Embryonic facial prominence (tissue), 1 donor: ENCODE measurements around the gene NOD1.

Experiments used
- DNase-seq: peaks from one replicate; pipeline ENCODE4 v3.0.0-alpha.2; 2016; ENCODE audit errors: extremely low spot score

NOD1 gene

DNA sequence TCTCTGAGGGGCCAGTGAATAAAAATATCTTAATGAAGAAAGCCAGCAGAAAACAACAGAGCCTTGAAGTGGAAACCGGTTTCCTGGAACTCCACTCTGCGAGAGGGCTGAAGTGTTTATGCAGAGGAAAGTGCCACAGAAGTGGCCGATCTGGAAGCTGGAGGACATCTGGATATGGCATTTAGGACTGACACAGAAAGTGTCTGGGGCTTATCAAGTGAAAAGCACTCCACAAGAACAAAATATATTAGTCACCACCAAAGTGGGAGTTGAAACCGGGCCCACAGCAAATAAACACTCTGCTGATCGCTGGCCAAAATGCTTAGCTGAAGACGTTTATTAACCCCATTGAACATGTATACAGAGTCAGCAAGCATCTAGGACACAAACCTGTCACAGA lies 7.8 kb downstream of the NOD1 start:
- DNase-seq: no peak

DNA sequence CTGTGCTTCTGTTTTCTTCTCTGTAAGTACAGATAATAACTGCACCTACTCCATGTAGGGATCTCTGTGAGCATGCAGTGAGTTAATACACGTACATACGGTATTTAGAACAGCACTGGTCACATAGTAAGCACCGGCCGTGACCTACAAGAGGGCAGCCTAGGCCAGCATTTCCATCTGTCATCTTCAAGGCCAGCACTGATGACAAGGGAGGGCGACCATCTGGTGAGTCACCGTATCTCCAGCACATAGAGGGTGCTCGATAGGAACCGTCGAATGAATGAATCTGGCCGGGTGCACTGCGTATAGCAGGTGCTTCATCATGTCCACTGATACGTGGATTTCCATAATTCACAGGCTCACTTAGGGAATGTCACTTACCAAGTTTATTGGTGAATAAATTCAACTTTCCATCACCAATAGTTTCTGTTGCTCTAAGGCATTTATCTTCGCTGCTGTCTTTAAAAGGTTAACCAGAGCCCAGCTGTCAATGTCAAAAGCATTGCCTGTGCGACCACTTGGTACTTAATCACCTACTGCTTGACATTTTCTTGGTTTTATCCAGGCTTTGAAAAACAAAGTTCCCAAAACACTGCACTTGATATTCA lies 8.3 kb downstream of the NOD1 start:
- no peak for DNase-seq

DNA sequence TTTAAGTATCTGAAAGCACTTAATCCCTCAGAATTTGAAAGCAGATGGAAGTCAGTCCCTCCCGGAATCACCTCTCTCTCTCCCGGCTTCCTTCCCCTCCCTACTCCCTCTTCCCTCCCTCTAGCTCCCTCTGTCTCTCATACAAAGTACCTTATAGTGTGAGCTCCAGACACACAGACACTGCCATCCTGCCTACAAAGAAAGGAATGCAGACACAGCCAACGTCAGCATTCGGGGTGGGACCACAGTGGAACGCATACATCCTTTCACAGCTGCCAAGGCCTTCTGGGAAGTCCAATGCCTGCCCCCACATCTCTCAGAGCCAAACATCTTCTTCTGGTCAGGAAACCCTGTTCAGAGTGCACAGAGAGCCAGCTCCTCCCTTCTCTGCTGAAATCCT lies 9.3 kb downstream of the NOD1 start:
- peak; percentile 35 for DNase-seq

DNA sequence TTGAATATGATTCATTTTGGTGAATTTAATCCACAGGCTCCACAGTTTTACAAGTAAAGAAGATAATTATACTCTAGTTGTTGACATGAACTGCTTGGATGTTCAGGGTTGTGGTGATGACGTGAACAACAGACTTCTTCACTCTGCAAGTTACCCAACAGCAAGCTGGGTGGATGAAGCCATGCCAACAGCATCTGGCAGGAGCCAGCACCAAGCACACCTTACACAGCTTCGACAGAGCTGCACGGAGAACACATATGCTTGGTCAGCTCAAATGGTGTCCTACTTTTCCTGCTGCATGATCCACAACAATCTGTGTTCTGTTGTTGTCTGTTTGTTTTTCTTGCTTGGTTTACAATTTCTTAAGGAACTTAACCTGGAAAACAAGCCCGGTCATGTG lies 9.8 kb downstream of the NOD1 start:
- DNase-seq: no peak

DNA sequence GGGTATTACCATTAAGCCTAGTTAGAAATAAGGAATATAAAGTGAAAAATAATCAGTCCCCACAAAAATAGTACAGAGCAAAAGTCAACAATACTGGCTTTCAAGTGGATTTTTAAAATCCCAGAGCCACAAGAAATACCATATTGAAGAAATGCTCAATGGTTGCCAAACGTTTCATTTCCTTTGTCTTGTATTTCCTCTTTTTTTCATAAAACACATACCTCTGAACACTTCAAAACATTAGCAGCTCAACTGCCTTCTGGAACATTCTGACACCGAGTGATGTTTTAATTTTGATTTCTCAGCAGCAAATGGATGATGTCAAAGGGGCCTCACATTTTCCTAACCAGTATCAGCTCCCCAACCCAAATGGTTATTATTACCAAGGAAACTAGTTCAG lies 10.5 kb downstream of the NOD1 start:
- DNase-seq: no peak

DNA sequence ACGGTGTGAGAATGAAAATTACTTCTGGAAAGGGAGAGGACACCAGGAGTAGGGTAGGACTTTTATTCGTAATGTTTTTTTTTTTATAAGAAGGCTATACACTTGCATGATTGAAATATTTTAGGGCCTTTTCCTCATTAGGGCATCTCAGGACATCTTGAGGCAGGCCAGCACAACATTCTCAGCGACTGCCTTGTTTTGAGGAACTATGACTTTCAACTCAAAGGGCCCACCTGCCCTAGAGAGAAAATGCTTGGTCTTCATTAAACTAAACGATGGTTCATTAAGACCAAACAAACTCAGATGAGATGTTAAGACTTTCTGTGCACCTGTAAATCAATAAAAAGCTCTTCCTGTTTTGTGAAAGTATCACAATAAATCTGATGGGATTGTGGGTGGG lies 11.3 kb downstream of the NOD1 start:
- no peak for DNase-seq

DNA sequence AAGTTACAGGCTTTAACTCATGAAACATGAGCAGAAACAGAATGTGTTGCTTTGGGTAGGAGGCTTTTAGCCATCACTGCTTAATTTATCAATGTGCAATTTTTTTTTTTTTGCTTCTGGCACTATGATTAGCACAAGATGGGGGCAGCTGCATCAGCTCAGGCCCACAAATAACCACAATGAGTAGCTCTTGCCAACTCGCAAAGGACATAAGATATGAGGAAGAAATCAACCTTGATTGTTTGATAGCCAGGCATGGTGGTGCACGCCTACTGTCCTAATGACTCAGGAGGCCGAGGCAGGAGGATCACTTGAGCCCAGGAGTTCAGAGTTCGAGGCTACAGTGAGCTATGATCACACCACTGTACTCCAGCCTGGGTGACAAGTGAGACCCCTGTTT lies 12.3 kb downstream of the NOD1 start:
- no peak for DNase-seq

DNA sequence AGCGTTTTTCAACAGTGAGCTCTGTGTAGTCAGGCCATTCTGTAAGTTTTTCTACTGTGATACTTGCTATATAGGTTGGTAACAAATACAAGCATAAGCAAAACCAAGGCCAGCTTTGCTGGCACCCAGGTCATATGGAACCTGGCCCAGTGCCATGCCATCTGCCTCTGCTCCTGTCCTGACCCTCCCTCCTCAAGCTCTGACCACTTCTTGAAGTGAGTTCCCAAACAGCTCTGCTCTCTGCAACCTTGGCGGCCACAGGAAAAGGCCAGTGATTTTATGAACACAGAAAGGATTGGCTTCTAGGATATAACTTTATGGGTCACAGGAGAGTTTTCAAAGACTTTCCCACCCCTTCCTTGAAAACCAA lies 12.8 kb downstream of the NOD1 start:
- no peak for DNase-seq

DNA sequence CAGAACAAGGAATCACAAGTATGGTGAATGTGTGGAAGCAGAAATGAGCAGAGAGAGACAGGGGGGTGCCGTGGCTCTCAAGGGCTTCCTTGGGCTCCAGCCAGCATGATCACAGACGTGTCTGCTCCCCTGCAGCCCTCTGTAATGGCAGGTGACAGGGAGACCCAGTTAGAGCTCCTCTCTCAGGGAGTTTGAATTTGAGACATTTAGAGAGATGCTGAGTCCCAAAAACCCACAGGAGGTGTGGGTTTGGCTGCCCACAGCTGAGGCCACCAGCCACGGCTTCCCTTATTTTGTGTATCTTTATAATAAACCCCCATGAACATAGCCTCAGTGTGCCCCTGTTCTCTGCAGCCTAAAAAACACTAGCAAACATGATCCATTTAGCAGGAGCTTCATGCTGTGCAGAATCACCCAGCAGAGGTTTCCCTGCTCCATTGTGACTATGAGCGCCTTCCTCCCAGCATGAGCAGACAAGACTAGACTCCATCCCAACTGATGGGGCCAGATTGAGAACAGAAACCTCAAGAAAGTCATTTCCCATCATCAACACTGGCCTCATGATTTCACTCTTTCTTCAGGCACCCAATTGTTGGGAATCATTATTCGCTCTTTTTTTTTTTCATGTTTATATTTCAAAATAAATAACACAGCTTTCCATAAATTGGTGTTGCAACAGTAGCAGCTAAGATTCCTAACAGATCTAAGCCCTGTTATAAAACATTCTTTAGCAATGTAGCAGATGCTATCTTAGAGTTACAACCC lies 13.4 kb downstream of the NOD1 start:
- no peak for DNase-seq

DNA sequence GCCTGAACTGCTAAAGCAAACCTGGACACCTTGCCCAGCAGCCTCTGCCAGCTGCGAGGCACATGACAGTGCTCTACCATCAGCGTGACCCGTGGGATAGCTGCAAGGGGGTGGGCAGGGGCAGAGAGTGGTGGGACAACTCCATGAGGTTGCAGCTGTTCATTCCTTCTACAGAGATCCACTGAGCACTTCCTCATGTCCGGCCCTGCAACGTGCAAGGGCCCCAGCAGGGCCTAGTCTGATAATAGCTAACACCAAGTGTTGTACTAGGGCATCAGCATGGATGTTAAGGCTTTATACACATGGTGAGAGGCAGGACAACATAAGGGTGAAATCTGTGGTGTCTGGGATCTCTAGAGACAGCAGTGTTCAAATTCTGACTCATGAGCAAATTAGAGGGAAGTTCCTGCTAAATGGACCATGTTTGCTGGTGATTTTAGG lies 14.3 kb downstream of the NOD1 start:
- DNase-seq: no peak

DNA sequence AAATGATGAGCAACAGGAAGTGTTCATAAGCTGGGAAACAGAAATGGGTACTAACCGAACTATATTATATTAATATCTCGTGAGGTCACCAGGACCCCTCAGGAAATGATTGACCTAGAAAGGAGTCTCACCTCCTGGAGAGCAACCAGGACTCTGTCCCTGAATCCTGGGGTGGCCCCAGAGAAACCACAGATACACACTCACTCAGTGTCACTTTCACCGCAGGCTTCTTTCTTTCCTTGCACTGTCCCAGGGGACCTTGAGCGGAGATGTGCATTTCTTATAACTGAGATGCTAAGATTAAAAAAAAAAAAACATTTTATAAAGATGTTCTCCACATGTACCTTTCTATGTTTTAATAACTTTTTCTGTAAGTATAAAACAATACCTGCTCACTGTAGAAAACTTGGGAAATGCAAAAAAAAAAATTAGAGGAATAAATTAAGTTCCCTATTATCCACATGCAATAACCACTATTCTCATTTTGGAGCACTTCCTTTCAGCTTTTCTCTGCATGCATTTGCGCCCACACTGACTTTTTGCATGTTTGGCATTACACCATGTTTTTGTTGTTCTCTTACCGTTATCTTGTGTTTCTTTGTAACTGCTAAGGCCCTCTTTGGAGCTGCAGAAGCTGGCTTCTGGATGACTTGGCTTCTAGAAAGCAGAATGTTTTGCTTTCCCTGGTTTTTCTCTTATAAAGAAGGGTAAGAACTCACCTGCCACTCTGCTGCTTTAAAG lies 15.0 kb downstream of the NOD1 start:
- DNase-seq: no peak

DNA sequence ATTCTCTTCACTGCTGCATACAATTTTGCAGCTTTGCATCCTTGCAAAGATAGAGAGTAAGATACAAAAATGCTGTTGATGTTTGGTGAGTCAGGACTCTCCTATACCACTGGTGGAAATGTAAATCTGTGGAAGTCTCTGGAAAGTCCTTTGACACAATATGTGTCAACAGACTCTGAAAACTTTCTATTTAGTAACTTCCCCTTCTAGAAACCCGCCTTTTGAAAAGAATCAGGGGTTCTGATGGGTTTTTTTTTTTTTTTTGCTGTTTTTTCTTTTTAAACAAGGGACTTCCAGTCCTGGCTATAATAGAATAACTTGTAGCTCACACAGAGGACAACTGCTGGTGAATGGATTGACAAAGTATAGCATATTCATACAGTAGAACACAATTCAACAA lies 16.4 kb downstream of the NOD1 start:
- DNase-seq: no peak

DNA sequence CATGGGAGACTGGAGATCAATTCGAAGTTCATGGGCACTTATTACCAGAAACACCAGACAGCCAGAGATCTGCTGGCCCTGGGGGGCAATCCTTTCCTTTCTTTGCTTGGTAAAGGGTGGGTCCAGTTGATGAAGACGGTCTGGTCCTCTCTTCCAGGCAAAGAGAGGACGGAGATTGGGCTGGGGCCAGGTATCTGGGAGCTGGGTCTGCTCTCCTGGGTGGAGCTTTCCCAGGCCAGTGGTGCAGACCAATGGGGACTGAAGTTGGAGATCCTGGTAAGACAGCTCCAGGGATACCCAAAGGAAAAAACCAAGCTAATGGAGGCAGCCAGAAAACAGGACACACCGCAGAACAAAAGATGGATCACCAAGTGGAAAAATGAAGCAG lies 18.3 kb downstream of the NOD1 start:
- no peak for DNase-seq

DNA sequence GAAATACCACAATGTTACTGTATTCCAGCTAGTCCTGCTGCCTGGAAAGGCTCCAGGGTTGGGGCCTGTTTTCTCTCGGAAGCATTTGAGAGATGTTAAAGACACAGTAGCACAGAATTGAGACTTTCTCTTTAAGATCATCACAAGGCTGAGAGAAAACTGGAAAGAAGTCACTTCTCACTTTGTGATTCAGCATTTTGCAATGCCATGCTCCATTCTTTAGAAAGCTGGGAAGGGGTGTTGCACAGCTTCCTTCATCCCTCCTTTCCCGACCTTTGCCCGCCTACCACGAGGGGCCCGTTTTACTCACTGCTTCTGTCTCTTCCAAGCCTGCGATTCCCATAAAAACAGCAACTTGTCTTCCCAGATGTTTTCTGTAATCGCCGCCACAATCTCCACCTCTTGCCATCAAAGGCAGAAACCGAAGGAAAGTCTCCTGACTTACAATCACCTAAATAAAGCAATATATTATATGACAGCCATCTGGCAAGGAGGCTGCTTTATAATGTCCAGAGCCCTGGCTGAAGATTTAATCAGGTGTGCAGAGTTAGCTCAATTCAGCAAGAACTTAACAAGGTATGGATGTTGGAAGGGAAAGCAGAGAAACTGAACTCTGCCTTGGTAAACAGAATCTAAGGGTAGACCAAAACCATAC lies 18.9 kb downstream of the NOD1 start:
- DNase-seq: no peak

DNA sequence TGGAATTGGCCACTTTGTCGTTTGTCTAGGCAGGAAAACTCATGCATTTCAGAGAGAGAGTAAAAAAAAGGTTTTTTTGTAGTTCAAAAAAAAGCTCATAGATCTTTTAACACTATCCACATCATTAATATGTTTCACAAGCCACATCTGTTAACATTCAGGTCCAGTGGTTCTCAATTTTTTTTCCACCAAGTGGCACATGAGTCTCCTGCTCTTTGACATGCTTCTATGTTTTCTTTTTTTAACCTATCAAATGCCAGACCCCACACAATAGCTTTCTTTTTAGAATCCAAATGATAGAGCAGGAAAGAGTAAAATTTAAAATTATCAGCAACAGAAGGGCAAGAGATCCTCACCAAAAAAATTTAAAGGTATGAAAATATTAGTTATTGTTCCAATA lies 20.3 kb downstream of the NOD1 start:
- DNase-seq: no peak

DNA sequence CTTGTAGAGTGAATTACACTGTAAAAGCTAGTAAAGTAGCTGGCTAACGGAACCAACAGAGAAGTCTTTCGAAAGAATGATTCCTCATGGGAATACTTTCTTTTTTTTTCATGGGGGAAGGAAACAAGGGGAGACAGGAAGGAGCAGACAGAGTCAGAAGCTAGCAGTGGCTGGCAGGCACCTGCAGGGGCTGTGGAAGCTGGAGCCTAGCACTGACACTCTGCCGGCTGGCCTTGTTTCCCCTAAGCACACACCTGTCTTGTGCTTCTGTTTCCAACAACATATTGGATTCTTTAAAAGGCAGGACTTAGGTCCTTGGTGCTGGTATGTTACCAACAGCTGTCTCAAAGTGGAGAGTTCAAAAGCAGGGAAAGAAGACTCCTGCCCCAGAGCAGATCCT lies 24.7 kb downstream of the NOD1 start:
- no peak for DNase-seq

DNA sequence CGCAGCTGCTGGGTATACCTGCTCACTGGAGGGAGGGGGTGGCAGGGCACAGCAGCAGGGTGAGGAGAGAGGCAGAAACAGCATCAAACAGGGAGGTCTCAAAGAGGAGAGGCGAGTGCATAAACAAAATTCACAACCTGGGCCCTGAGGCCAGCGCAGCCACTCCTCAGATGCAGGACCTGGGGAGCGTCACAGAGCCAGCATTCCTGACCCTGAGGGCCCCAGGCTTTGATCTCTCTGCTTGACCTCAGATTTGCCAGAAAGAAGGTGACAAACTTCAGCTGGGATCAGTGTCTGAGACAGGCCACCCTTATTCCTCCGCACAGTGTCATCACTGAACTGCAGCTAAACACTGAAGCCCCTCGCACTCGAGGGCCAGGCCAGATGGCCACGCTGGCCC lies 25.6 kb downstream of the NOD1 start:
- no peak for DNase-seq

DNA sequence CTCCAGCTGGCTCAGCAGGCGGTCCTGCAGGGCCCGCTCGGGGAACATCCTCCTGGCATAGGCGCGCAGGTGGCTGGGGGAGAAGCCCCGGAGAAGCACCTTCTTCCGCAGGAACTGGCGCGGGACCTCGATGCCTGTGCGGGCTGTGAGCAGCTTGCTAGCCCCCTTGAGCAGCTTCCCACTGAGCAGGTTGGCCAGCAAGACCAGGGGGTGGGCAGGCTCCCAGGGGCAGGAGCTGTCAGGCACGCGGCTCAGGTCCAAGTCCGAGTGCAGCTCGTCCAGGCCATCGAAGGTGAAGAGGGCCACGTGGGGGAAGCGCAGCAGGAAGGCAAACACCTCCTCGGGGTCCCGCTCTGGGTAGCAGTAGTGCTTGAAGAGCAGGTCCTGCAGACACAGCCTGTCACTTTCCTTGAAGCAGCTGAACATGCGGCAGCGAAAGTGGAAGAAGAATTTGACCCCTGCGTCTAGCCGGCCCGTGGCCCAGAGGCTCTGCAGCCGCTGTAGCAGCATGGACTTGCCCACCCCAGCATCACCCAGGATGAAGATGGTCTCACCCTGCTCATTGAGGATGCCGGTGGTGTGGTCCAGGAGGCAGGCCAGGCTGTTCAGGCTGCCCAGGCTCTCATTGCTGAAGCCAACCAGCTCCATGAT lies 26.2 kb downstream of the NOD1 start:
- DNase-seq: no peak

DNA sequence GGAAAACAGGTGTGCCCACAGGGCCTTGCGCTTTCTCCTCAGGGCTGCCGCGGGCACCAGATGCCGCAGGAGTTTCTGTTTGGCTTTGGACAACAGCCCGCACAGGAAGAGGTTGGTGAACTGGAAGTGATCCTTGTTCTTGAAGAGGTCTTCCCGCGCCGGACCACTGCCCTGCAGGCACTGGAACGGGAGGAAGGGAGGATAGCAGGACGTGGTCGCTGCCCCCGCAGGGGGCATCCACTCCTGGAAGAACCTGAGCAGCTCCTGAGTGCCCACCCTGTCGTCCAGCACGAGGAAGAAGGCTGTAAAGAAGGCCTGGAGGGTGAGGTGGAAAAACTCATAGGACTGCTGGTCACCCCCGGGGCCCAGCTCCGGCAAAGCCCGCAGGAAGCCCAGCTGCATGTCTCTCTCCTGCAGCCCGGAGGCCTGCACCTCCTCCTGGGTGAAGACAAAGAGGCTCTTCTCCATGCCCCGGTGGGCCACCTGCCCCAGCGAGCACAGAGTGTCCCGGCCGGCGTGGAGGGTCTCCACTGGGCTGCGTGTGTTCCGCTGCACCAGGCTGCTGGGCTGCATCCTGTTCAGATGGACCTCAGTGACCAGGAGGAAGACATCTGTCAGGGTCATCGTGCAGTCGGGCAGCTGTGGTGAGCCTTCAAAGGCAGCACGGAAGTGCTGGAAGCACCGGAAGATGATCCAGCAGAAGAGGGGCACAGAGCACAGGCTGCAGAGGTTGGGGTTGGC lies 26.9 kb downstream of the NOD1 start:
- DNase-seq: no peak

DNA sequence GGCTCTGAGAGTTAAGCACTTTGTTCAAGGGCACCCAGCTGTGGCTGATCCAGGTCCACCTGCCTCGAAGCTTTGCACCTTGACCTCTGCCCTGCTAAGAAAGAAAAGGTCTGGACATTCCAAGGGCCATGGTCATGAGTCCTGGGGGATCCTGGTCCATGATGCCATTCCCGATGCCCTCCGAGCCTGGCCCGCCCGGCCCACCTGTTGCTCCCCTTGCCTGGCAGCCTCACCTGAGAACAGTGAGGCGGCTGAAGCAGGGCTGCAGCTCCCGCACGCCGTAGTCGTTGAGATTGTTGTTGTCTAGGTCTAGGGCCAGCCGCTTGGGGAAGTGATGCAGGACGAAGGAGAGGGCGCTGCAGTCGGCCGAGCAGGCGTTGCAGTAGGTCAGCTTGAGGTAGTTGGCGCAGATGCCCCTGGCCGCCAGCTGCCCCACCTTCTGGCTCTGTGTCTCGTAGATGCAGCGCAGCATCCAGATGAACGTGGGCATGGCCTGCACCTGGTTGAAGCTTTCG lies 27.5 kb downstream of the NOD1 start:
- DNase-seq: no peak
